HL-60 (cell line): ENCODE measurements around the gene LRRC25.
"Not testable (repeated sequence)": the region's sequence is repeated elsewhere in the genome, so short reads cannot be mapped to it uniquely, and the experiment has no call there.

Experiments
- DNase-seq, 2 experiments: peaks; one replicate each; pipeline ENCODE4 v3.0.0-alpha.2; 2010 to 2020; ENCODE audit warnings: low read depth in 1 of 2, low spot score in 1 of 2
- H3K27ac ChIP-seq: fragments of 250-450 bp; sonication (Bioruptor Pico); replicated peaks from 2 replicates; pipeline ENCODE4 v1.5.1; 2020; ENCODE audit warnings: mild to moderate bottlenecking, moderate library complexity
- H3K27me3 ChIP-seq: fragments of 250-450 bp; sonication (Bioruptor Pico); 2 replicates; pipeline ENCODE4 v1.5.1; 2021; ENCODE audit warnings: mild to moderate bottlenecking, moderate library complexity; ENCODE audit not compliant: insufficient read depth, poor library complexity, severe bottlenecking
- H3K4me3 ChIP-seq: replicated peaks from 2 replicates; pipeline ENCODE4 v1.5.1; 2011; ENCODE audit warnings: mild to moderate bottlenecking, control low read depth, low read length; ENCODE audit not compliant: insufficient read depth
- GABPA ChIP-seq: IDR thresholded peaks from 2 replicates; pipeline ENCODE4 v1.6.1; 2012; ENCODE audit warnings: low read depth
- POLR2AphosphoS5 ChIP-seq: IDR thresholded peaks from 2 replicates; pipeline ENCODE4 v1.6.1; 2012; ENCODE audit warnings: low read depth
- SPI1 ChIP-seq: IDR thresholded peaks from 2 replicates; pipeline ENCODE4 v1.6.1; 2012; ENCODE audit warnings: low read depth, mild to moderate bottlenecking, borderline replicate concordance
- TF ChIP-seq, protein P1 (sequence below): IDR thresholded peaks from one replicate; pipeline ENCODE4 v1.5.1; 2011; ENCODE audit warnings: low read length, control low read depth, inconsistent platforms; ENCODE audit not compliant: insufficient read depth
- TF ChIP-seq, protein P2 (sequence below): IDR thresholded peaks from 2 replicates; pipeline ENCODE4 v1.6.1; 2012; ENCODE audit warnings: low read depth; ENCODE audit not compliant: insufficient replicate concordance

Gene LRRC25

DNA sequence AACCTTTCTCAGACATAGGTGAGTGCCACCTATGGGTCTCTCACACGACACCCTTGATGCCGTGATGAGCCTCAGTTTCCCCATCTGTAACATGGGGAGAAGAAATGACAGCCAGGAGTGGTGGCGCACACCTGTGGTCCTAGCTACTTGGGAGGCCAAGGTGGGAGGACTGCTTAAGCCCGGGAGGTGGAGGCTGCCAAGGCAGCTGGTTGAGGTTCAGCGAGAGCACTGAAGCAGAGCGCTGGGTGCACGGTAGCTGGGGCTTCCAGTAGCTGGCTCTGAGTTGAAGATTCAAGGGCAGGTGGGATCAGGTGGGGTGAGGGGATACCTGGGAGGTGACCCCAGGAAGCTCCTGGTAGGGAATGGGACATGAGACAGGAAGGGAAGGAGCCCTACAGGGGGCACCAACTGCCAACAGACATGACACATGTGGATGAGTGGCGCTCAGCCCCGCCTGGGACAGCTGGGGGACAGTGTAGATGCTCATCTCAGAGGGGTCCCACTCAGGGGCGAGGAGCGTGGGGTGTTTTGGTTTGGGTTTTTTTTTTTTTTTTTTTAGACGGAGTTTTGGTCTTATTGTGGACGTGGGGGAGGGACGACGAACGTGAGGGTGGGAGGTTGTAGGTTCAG is 15.3 kb upstream of the LRRC25 start:
- H3K27me3 ChIP-seq: no peaks in the 10 kb centered on the region
- H3K4me3 ChIP-seq: no peak overlapping the region
- no peak overlapping the region for H3K27ac ChIP-seq
- DNase-seq: no peak
- TF ChIP-seq POLR2AphosphoS5 (no peak), SPI1 (no peak), GABPA (no peak)
- TF ChIP-seq, protein P1, sequence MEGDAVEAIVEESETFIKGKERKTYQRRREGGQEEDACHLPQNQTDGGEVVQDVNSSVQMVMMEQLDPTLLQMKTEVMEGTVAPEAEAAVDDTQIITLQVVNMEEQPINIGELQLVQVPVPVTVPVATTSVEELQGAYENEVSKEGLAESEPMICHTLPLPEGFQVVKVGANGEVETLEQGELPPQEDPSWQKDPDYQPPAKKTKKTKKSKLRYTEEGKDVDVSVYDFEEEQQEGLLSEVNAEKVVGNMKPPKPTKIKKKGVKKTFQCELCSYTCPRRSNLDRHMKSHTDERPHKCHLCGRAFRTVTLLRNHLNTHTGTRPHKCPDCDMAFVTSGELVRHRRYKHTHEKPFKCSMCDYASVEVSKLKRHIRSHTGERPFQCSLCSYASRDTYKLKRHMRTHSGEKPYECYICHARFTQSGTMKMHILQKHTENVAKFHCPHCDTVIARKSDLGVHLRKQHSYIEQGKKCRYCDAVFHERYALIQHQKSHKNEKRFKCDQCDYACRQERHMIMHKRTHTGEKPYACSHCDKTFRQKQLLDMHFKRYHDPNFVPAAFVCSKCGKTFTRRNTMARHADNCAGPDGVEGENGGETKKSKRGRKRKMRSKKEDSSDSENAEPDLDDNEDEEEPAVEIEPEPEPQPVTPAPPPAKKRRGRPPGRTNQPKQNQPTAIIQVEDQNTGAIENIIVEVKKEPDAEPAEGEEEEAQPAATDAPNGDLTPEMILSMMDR: no peak
- TF ChIP-seq, protein P2, sequence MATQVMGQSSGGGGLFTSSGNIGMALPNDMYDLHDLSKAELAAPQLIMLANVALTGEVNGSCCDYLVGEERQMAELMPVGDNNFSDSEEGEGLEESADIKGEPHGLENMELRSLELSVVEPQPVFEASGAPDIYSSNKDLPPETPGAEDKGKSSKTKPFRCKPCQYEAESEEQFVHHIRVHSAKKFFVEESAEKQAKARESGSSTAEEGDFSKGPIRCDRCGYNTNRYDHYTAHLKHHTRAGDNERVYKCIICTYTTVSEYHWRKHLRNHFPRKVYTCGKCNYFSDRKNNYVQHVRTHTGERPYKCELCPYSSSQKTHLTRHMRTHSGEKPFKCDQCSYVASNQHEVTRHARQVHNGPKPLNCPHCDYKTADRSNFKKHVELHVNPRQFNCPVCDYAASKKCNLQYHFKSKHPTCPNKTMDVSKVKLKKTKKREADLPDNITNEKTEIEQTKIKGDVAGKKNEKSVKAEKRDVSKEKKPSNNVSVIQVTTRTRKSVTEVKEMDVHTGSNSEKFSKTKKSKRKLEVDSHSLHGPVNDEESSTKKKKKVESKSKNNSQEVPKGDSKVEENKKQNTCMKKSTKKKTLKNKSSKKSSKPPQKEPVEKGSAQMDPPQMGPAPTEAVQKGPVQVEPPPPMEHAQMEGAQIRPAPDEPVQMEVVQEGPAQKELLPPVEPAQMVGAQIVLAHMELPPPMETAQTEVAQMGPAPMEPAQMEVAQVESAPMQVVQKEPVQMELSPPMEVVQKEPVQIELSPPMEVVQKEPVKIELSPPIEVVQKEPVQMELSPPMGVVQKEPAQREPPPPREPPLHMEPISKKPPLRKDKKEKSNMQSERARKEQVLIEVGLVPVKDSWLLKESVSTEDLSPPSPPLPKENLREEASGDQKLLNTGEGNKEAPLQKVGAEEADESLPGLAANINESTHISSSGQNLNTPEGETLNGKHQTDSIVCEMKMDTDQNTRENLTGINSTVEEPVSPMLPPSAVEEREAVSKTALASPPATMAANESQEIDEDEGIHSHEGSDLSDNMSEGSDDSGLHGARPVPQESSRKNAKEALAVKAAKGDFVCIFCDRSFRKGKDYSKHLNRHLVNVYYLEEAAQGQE: no peak

DNA sequence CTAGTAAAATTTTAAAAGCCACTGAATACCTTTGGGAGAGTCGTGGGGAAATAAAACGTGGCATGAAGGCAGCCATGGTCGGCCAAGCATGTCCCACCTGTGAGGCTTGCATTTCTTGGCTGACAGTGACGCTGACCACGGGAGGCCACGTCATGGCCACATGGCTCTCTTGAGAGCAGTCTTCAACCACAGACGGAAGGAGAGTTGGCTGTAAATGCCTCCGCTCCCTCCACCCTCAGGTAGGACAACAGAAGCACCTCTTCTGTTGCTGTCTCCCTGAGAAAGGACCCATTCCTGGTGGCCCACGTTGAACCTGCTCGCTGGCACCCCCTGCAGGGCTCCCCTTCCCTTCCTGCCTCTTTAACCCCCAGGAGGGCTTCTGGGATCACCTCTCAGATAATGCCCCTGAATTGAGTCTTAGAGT is 10.6 kb upstream of the LRRC25 start:
- no peaks in the 10 kb centered on the region for H3K27me3 ChIP-seq
- peak in 1 of 2 experiments; percentile 49 for DNase-seq
- no peak overlapping the region for H3K27ac ChIP-seq
- no peak overlapping the region for H3K4me3 ChIP-seq
- TF ChIP-seq, protein P2: no peak
- TF ChIP-seq GABPA (no peak), SPI1 (no peak)
- TF ChIP-seq, protein P1: peak; percentile 19

DNA sequence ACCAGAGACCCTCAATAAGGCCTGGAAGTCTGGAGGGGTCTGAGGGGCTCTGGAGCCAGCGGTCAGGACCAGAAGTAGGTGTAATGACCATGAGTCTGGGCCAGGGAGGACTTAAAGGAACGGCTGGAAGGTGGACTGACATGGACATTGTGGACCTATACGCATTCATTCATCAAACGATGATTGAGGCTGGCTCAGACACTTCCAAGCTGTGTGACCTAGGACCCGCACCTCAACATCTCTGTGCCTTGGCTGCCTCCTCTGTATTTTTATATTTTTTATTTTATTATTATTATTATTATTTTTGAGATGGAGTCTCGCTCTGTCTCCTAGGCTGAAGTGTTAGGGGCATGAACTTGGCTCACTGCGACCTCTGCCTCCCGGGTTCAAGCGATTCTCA is 9.3 kb upstream of the LRRC25 start:
- no peak for DNase-seq
- no peaks in the 10 kb centered on the region for H3K27me3 ChIP-seq
- H3K27ac ChIP-seq: no peak overlapping the region
- no peak overlapping the region for H3K4me3 ChIP-seq
- TF ChIP-seq SPI1: no peak
- TF ChIP-seq GABPA: no peak
- TF ChIP-seq POLR2AphosphoS5: no peak
- TF ChIP-seq, protein P1: no peak
- TF ChIP-seq, protein P2: no peak

DNA sequence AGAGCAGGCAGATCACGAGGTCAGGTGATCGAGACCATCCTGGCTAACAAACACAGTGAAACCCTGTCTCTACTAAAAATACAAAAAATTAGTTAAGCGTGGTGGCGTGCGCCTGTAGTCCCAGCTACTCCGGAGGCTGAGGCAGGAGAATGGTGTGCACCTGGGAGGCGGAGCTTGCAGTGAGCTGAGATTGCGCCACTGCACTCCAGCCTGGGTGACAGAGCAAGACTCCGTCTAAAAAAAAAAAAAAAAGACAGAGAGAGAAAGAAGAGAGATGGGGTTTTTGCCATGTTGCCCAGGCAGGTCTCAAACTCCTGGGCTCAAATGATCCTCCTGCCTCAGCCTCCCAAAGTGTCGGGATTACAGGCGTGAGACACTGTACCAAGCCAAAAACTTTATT is 8.3 kb upstream of the LRRC25 start:
- not testable (repeated sequence) for H3K4me3 ChIP-seq, H3K27ac ChIP-seq

More for the DNA sequence above, 8.3 kb upstream of the LRRC25 start:
- not testable (repeated sequence) for DNase-seq, H3K27me3 ChIP-seq
